Stomach (tissue), 4 donors: Measurements from ENCODE around the gene PREPL.

Experiments used
- POLR2A ChIP-seq, 4 donors: fragments of 450-650 bp; IDR thresholded peaks; one replicate each; pipeline ENCODE4 v1.6.1; 2016; ENCODE audit warnings: antibody characterized with exemption in 4 of 4, control low read depth in 2 of 4, mild to moderate bottlenecking in 1 of 4, moderate library complexity in 1 of 4
- POLR2AphosphoS5 ChIP-seq, 3 donors: sonication (generic); formaldehyde crosslinking; IDR thresholded peaks; one replicate each; pipeline ENCODE4 v1.6.1; 2016; ENCODE audit warnings: antibody characterized with exemption in 3 of 3
- TF ChIP-seq, protein P1 (sequence below), 7 experiments: fragments of 450-650 bp in 4 of 7; fragments of 200-600 bp in 3 of 7; sonication (generic) in 3 of 7; IDR thresholded peaks; one replicate each; pipeline ENCODE4 v1.5.1; 2016 to 2019; ENCODE audit warnings: antibody characterized with exemption in 7 of 7, control low read depth in 2 of 7, mild to moderate bottlenecking in 1 of 7

DNA sequence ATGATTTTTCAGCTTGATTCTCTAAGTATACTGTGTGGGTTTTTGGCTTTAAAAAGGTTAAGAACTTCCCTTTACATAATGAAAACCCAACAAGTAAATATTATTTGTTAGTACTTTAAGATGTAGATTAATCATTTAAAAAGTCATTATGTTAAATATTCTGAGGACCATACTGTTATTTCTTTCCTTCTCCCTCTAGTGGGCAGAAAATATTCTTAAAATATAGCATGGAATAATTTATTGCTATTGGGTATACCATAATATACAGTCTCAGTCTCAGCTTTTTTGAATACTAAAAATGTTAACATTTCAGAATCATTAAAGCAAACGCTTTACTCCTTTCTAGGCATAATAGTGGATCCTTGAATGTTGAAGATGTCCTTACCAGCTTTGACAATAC lies 28.6 kb upstream of the PREPL start:
- TF ChIP-seq, protein P1, sequence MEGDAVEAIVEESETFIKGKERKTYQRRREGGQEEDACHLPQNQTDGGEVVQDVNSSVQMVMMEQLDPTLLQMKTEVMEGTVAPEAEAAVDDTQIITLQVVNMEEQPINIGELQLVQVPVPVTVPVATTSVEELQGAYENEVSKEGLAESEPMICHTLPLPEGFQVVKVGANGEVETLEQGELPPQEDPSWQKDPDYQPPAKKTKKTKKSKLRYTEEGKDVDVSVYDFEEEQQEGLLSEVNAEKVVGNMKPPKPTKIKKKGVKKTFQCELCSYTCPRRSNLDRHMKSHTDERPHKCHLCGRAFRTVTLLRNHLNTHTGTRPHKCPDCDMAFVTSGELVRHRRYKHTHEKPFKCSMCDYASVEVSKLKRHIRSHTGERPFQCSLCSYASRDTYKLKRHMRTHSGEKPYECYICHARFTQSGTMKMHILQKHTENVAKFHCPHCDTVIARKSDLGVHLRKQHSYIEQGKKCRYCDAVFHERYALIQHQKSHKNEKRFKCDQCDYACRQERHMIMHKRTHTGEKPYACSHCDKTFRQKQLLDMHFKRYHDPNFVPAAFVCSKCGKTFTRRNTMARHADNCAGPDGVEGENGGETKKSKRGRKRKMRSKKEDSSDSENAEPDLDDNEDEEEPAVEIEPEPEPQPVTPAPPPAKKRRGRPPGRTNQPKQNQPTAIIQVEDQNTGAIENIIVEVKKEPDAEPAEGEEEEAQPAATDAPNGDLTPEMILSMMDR (IDR thresholded peaks at IDR 0.05), result peak in 2 of 7 experiments; percentile 13 to 32
- TF ChIP-seq POLR2AphosphoS5 (IDR thresholded peaks at IDR 0.05) (no peak), POLR2A (IDR thresholded peaks at IDR 0.05) (no peak)
